ENCODE data around the gene LLCFC1.

- TF ChIP-seq POLR2A (IDR thresholded peaks at IDR 0.05; ENCODE audit: low read depth, low read length), result no peak
- no peak for TF ChIP-seq TAF1 (IDR thresholded peaks at IDR 0.05; ENCODE audit: borderline replicate concordance, low read depth, low read length)
Measured at GRCh38 chr7:142919656-142920055, 19.6 kb upstream of the LLCFC1 start.
